ENCODE data around the gene SLX4IP.

SLX4IP gene

DNA sequence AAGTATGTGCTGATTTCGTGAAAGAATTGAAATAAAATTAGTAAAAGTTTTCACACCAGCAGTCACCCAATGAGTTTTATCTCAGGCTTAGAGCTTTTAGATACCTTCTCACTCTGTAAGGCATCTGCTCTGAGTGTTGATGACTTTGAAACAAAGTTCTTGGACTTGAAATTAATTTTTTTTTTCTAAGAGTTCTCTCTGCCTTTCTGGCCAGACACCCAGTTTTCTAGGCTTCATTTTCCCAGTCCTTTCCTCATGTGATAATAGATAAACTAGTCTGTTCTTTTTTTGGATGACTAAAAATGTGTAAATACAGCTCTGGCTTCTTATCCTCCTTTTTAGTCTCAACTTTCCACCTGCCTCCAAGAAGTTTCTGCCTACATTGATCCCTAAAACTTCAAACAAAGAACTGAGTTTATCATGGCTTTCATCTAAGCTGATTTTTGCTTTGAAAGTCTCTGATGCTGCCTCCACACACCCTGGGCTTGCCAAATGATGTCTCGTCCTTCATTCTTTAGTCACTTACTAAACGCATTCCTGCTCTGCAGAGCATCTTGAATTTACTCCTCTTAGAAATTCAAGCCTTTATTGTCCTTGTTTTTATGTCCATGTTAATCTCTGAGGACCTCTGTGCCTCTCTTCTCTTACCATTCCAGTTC, 32.7 kb downstream of the SLX4IP start:
- no peak for DNase-seq

DNA sequence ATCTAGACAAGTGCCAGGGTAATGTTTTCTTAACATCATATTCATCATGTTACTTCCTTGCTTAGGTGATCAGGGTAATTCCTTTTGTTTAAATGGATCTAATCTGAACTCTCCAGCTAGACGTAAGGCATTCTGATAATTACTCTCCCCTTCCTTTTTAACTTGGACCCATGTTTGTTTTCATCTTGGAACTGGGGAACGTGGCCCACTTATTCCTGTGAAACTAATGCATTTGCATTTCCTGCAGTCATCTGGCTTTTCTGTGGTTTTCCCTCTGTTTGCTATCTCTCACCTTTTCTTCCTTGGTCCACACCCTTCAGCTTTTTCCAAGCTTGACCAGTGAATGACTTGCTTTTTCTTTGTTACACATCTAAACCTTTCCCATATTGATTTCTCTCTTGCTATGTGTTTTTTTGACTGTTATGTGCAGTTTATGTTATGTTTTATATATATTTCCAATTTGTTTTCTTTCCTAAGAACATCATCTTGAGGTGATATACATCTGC, 33.3 kb downstream of the SLX4IP start:
- no peak for DNase-seq

DNA sequence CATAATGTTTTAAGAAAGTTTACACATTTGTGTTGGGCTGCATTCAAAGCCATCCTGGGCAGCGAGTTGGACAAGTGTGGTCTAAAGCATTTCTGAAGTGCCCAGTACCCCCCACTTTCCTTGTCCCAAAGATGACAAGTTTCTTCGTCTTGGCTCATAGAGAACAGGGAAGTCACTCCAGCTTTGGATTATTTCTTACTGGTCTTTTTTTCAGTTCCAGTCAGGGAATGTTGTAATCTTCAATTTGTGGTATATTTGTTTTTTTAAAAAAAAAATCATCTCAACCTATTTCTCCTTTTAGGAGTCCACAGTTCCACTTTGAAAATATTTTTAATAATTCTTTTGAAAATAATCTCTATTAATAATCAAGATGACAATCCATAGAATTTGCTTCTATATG, 34.0 kb downstream of the SLX4IP start:
- DNase-seq = no peak

DNA sequence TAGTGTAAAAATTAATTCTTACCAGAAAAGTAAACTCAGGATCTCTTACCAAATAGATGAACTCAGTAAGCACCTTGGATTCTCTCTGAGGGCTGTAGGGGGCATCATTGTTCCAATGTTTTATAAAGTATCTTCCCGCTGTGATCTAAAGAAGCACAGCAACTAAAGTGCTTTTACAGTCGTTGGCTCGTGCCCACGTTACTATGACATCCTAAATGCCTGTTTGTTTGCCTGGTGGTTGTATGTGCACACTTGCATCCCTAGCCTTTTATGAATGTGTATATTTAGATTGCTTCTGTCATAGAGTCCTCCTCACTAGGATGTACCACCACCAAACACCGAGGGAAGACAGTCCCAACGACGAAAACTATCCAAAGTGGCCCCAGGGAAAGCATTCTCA, 34.5 kb downstream of the SLX4IP start:
- peak; percentile 77 for DNase-seq

DNA sequence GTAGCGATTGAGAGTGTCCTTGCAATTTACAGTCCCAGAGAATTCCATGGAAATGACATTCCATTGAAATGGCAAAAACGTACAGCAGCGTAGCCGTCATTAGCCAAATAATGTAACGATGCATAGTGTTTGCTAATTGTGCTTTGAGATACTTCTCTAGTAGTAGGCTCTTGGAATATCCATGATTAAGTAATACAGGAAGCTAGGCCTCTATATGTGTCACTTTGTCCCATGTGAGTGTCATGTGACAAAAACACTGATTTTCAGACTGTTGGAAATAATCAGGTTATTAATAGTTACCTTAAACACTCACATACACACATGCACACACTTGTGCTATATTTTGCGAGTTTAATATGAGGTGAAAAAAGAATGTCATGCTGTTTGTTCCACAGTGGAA, 35.2 kb downstream of the SLX4IP start:
- DNase-seq = no peak

DNA sequence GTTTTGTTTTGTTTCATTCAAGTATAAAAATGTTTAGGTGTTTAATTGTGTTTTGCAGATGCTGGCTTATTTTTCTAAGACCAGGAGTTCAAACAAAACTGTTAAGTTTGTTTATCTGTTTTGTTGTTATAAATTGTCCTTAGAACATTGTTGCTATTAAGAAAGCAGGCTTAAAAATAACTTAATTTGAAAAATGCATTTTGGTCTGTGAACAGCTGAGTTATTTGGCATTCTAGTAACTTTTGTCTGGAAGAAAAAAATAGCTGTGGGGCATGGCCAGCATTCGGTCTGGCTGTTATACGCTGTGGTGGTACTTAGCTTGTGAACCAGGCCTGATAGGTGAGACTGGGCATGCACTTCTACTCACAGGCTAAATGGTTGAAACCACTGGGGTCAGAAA, 37.8 kb downstream of the SLX4IP start:
- peak; percentile 10 for DNase-seq

DNA sequence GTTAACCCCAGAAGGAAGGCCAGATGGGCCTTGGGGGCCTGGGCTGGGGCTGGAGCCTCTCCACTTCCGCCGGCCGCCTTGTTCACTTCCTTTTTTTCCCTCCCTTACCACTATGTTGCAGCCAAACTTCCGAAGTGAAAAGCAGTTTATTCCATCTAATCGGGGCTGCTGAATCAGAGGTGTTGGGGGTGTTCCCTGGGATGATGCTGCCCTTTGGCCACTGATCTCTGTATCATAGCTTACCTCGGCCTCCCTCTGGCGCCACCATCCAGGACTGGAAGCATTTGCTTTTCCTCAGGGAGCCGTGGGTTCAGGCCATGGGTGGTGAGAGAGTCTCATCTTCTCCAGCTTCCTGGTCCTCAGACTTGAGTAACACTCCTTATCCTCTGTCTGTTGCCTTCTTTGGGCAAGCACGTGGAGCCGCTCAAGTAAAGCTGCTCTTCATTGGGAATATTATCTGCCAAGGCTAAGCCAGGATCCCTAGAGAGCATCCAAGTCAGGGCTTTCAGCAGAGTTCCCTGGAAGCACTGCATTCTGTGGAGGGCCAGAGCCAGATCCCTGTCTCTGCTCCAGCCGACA, 39.6 kb downstream of the SLX4IP start:
- DNase-seq = peak; percentile 16

DNA sequence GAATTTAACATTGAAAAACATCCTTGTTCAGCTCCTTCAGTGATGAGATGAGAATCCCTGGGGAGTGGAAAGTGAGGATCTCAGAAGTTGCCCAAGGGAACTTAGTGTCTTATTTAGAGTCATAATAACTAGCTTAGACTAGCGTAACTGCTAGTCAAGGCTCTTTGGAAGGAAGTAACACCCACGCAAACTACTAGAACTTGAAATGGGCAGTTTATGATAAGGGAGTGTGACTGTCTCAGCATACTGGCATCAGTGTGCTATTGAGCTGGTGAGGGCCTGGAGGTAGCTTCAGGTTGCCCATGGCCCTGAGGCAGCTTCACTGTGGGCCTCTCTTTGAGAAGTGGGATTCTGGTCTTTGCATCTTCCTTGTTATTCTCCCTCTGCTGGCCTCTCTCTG, 40.1 kb downstream of the SLX4IP start:
- DNase-seq = no peak

DNA sequence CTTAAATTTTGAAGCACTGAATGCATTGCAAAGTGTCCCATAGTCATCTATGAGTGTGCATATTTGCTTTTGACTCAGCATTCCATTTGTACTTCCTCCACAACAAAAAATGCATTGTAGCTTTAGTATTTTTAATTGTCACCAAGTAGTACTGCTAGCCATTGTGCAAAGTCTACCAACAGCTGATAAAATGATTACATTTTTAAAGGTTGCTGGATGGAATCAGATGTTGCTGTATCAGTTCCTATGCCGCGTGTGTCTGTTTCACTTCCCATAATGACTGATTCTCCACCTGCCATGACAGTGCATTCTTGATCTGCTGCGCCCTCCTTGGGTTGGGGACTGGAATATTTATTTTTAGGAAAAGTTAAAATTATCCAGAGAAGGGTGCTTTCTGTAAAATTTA, 41.2 kb downstream of the SLX4IP start:
- DNase-seq = no peak

DNA sequence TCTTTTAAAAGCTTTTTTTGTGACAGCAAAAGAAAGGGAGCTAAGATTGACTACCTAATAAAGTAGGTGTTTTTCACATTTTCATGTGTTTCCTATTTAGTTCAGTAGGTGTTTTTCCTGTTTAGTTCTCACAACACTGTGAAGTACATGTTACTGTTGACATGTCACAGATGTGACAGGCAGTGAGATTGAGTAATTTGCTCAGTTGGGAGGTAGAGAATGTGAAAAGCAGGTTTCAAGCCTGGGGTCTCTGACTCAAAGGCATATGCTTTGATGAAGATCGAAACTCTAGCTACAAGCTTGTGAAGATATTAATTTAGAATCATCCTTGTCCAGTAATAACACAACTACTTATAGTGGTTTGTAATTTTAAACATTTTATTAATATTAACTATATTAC, 43.1 kb downstream of the SLX4IP start:
- DNase-seq = no peak

DNA sequence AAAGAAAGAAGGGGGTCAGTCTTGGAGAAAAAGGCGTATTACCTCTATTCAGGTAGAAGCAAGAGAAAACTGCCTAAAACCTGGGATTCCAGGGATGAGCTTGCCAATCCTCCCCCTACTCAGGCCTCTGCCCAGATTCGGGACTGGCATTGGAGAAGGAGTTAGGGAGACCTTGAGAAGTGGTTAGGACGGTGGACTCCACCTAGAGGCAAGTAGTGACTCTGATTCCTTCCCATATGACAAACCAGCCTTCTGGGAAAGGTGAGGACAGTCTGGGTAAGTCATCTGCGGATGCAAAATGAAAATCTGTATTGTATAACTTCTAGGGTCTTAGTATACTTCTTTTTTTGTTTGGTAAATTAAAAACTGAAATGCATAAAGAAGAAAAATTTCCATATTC, 43.8 kb downstream of the SLX4IP start:
- DNase-seq = no peak

DNA sequence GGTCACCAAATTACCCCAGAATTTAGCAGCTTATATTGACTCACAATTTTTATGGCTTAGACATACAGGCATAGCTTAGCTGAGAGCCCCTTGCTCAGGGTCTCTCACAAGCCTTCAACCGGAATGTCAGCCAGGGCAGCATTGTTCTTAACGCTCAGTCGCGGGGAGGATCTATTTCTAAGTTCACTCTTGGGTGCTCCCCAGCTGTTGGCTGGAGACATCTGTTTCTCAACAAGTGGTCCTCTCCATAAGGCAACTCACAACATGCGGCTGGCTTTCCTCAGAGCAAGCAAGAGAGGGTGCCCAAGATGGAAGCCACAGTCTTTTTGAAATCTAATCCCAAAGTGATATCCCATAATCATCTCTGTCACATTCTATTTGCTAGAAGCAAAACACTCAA, 46.6 kb downstream of the SLX4IP start:
- DNase-seq = peak; percentile 35

DNA sequence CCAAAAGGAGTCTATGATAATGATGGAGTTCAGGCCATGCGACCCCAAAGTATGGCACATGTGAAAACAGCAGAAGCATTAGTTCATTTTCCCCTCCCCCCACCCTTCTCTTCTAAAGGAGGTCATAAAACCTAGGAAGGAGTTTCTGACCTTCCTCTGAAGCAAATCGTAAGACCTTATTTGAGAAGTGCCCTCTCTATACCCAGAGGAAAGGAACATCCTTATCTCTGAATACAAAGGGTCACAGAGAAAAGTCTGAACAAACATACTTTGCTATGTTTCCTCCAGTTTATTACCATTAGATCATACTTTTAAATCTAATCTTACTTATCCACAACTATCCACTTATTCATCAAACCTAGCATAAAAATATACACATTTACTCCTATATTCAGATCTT, 48.6 kb downstream of the SLX4IP start:
- DNase-seq = no peak

DNA sequence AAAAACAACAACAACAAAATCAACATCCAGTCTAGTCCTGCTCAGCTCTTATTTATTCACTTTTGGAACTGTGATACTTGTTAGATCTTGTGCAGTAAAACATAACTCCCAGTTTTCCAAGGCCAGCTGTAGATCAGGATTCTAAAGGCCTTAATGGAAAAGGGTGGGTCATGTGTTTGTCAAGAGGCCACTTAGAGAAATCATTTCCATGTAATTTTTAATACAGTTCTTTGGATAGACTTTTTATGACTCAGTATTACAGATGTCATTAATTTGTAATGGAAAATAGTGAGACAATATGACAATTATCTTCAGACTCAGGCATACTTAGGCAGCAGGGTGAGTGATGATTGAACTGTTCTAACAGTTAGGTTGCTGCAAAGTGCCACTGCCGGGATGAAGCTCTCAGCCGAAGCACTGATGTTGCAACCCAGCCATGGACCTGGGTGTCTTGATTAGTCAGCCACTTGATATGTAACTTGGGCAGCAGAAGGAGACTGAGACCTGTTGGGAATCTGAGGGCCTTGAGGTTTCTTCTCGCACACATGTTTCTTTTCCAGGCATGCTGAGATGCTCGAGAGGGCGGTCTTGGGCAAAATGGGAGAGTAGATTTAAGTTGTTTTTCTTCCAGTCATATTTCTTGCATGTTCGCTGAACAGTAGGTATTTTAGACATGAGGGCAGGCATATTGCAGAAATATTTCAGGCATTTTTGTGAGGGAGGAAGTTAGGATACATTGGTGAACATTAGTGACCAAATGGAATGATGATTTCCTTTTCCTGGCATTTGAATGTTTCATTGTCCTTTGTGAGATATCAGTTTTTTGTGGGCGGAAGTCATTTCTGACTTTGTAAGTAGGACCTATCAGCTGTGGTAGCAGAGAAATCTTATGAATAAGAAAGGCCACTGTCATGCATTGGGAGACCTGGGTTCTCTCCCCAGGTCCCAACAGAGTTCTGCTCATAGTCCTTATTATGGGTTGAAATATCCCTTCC, 52.3 kb downstream of the SLX4IP start:
- DNase-seq = no peak

DNA sequence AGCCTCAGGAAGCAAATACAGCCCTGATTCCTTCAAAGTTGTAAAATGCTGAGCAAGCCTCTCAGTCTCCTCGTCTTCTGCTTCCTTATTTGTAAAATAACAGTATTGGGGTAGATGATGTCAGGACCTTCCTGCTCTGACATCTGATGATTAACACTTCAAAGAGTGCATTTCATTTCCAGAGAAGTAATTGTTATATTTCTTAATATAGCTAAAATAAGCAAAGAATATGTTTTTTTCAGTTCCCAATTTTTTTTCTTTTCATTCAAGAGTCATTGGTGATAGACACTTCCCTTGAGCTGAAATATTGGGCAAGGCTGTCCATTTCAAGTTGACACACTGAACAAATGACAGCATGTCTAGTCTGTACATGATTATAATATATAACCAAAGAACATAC, 53.4 kb downstream of the SLX4IP start:
- no peak for DNase-seq

DNA sequence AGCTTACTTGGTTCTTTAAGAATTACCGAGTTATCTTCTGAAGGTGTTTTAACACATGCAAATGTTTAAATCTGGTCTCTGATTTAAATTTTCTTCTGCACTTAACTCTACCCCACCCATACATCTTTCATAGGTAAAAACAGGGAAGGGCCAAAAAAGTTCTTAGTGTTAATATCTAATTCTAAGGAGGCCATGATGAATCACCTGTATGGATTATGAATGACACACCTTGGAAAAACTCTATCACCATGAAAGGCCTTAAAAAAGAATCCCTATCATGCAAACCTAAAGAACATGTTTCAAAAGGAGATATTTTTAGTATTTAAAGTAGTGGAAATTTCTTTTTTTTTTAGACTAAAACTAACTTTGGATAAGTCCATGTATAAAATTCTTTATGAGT, 54.7 kb downstream of the SLX4IP start:
- no peak for DNase-seq

DNA sequence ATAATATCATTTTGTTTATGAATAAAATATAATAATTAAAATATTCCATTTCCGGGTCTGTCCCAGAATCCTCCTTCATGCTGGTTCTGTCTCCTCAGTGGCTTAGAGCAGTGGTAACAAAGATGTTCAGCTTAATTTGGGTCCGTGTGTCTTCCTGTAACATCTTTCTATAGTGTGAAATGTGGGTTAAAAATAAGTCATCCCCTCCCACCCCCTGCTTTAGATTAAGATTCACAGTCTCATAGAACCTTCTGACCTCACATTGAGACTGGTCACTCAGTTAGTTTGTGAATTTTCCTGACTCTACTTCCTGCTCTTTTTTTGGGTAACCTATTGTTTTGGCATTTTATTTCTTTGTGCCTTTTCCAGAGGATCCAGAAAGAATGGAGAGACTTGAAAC, 55.2 kb downstream of the SLX4IP start:
- DNase-seq = no peak

DNA sequence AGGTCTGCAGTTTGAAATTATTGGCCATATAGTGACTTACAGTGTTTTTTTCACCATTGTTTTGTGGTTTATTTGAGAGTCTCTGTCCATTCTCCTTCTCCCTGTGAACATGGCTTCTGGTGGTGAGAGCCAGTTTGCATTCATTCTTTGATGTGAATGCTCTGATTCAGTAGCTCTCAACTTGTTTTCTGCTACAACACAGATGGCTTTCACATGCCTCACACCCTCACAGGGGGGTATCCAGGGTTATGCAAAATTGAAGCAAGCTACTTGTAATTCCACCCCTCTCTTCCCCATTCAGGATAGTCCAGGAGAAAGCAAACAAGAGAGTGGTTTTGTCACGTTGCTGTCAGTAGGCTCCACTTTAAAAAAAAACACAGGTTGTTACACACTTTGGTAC, 55.6 kb downstream of the SLX4IP start:
- no peak for DNase-seq

DNA sequence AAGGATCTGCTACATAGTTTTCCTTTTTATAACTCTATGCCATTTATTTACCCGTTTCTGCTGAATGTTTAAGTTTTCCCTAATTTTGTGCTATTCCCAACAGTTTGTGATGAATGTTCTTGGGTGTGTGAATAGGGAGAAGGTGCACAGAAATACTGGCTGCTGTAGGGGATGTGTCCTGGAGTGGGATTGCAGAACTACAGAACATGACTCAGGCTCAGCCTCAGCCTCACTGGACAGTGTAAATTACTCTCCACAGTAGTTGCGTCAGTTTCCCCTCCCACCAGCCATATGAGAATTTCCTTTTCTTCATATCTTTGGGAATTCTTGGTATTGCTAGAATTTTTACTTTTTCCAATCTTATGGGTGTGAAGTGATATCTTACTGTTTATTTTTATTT, 57.0 kb downstream of the SLX4IP start:
- DNase-seq = no peak

DNA sequence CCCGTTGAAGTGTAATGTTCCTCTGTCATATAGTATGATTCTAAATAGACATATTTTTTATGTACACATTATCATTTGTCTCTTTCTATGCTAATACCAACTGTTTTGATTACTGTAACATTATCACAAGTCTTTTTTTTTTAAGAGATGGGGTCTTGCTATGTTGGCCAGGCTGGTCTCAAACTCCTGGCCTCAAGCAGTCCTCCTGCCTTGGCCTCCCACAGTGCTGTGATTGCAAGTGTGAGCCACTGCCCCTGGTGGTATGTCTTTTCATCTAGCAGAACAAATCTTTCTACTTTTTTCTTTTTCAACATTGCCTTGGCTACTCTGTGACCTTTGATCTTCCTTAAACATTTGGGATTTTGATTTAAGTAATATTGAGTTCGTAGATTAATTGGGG, 57.7 kb downstream of the SLX4IP start:
- DNase-seq = no peak

DNA sequence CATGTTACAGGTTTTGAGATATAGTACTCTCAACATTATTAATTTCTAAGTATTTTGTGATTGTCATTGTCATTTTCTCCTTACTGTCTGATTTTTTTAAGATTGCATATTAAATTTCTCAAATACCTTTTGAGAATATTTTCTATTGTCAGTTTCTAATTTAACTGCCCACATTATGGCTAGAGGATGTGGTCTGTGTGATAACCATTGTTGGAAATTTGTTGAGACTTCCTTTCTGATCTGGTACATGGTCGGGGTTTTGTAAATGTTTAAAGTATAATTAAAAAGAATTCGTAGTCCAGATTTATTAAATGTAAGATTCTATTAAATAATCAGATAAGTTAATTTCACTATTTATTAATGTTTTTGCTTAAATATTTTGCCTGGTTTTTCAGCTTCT, 60.1 kb downstream of the SLX4IP start:
- DNase-seq = no peak

DNA sequence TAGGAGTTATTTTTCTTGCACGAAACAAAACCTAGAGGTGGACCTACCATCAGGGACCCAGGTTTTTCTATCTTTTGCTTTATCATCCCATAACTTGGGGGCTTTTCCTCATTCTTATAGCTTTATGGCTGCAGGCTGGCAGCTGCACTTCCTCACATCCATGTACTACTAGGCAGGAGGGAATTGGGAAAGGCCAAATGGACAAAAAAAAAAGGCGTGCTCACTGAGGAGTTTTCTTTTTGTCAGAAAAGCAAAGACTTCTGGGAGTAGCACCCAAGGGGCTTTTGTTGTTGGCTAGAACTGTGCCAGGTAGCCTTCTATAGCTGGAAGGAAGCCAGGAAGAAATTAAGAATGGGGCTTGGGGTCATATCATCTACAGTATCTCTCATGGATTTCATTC, 61.4 kb downstream of the SLX4IP start:
- DNase-seq = no peak

DNA sequence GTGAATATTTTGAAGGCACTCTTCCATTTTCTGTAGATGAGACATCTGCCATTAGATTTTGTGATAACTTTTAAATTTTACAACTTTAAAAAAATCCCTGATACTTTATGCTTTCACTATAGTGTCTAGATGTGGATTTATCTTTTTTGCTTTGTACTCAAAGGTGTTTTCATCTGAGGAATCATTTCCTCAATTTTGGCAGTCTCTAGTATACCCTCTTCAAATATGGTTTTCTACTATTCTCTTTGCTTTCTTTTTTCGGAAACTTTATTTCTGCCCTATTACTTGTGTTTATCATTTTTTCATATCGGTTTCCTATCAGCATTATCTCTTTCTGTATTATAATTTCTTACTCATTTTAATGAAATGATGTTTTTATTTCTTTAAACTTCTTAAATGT, 62.2 kb downstream of the SLX4IP start:
- no peak for DNase-seq

DNA sequence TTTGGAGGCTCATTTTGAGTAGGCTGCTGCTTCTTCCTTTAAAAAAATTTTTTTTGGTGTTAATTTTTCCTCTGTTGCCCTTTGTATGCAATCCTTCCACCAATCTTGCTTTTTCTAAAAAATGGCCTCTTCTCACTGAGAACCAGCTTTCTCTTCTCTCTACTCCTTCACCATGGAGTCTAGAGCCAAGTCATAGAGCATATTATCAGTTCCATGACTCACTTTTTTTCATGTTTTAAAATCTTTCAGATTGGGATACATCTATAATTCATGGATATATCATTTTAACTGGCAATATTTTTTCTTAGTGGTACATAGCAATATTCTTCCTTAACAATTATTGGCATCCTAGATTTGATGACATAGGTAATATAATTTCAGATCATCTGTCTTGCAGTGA, 62.7 kb downstream of the SLX4IP start:
- DNase-seq = no peak
